ENCODE results near the gene COL17A1.

The COL17A1 gene

DNA sequence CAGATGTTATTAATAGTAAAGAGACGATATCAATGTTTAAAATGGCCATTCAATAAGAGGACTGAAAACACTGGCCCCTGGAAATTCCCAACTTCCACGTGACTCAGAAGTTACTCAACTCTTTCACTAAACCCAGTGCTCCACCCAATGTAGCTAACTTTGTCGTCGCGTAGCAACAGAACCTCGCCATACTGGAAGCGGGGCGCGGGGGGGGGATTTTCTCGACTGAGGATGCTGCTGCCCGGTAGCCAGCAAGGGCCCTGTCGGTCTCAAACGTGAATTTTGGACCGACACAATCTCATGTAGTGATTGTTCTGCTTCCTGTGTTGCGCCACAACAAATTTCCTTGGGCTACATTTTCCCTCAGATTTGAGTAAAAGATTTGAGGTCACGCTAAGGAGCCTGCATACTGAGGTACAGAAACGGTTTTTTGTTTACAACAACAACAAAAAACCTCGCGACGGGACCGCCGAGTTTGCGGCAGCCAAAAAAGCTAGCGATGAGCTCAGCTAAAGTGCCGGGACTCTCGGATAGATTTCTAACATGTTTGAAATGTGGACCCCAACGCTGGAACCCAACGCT is 35.3 kb upstream of the COL17A1 start:
- peak; percentile 73 to 80 for DNase-seq (ENCODE audit: low read depth in 1 of 2, low spot score in 1 of 2)
- Histone ChIP-seq H3K27me3 (ENCODE audit: insufficient read depth, poor library complexity, severe bottlenecking) (no peaks in the 10 kb centered on the region), H3K4me3 (replicated peaks; ENCODE audit: insufficient read depth, low read length) (peak overlapping the region; percentile 42), H3K27ac (replicated peaks) (peak overlapping the region; percentile 98)
- TF ChIP-seq, protein P1, sequence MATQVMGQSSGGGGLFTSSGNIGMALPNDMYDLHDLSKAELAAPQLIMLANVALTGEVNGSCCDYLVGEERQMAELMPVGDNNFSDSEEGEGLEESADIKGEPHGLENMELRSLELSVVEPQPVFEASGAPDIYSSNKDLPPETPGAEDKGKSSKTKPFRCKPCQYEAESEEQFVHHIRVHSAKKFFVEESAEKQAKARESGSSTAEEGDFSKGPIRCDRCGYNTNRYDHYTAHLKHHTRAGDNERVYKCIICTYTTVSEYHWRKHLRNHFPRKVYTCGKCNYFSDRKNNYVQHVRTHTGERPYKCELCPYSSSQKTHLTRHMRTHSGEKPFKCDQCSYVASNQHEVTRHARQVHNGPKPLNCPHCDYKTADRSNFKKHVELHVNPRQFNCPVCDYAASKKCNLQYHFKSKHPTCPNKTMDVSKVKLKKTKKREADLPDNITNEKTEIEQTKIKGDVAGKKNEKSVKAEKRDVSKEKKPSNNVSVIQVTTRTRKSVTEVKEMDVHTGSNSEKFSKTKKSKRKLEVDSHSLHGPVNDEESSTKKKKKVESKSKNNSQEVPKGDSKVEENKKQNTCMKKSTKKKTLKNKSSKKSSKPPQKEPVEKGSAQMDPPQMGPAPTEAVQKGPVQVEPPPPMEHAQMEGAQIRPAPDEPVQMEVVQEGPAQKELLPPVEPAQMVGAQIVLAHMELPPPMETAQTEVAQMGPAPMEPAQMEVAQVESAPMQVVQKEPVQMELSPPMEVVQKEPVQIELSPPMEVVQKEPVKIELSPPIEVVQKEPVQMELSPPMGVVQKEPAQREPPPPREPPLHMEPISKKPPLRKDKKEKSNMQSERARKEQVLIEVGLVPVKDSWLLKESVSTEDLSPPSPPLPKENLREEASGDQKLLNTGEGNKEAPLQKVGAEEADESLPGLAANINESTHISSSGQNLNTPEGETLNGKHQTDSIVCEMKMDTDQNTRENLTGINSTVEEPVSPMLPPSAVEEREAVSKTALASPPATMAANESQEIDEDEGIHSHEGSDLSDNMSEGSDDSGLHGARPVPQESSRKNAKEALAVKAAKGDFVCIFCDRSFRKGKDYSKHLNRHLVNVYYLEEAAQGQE (IDR thresholded peaks at IDR 0.05; ENCODE audit: insufficient replicate concordance, low read depth), result no peak
- TF ChIP-seq GABPA (IDR thresholded peaks at IDR 0.05; ENCODE audit: low read depth), result no peak
- TF ChIP-seq, protein P2, sequence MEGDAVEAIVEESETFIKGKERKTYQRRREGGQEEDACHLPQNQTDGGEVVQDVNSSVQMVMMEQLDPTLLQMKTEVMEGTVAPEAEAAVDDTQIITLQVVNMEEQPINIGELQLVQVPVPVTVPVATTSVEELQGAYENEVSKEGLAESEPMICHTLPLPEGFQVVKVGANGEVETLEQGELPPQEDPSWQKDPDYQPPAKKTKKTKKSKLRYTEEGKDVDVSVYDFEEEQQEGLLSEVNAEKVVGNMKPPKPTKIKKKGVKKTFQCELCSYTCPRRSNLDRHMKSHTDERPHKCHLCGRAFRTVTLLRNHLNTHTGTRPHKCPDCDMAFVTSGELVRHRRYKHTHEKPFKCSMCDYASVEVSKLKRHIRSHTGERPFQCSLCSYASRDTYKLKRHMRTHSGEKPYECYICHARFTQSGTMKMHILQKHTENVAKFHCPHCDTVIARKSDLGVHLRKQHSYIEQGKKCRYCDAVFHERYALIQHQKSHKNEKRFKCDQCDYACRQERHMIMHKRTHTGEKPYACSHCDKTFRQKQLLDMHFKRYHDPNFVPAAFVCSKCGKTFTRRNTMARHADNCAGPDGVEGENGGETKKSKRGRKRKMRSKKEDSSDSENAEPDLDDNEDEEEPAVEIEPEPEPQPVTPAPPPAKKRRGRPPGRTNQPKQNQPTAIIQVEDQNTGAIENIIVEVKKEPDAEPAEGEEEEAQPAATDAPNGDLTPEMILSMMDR (IDR thresholded peaks at IDR 0.05; ENCODE audit: insufficient read depth, low read length), result no peak
- no peak for TF ChIP-seq SPI1 (IDR thresholded peaks at IDR 0.05; ENCODE audit: borderline replicate concordance, low read depth)
- no peak; the same call in 1 of the 2 replicates for TF ChIP-seq POLR2AphosphoS5 (IDR thresholded peaks at IDR 0.05; ENCODE audit: low read depth)

DNA sequence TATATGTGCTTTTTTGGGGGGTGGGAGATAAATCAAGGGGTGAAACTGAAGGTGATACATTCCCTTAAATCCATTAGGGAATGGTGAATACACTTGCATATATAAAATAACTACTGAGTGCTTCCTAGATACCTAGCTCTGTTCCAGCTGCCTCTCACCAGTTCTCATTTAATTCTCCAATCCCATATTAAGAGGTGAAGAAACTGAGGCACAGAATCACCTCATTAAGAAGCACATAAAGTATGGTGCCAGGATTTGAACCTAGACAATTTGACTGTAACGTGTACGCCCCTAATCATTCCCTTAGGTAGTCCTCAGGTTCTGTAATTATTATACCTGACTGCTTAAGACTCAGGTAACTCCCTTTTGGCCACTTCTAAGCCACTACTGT is 34.8 kb upstream of the COL17A1 start:
- TF ChIP-seq POLR2AphosphoS5 (IDR thresholded peaks at IDR 0.05; ENCODE audit: low read depth) (no peak), SPI1 (IDR thresholded peaks at IDR 0.05; ENCODE audit: borderline replicate concordance, low read depth) (no peak), GABPA (IDR thresholded peaks at IDR 0.05; ENCODE audit: low read depth) (no peak)
- TF ChIP-seq, protein P1 (IDR thresholded peaks at IDR 0.05; ENCODE audit: insufficient replicate concordance, low read depth), result no peak
- TF ChIP-seq, protein P2 (IDR thresholded peaks at IDR 0.05; ENCODE audit: insufficient read depth, low read length), result no peak
- Histone ChIP-seq H3K4me3 (replicated peaks; ENCODE audit: insufficient read depth, low read length) (peak overlapping the region; percentile 42), H3K27me3 (ENCODE audit: insufficient read depth, poor library complexity, severe bottlenecking) (no peaks in the 10 kb centered on the region), H3K27ac (replicated peaks) (peak overlapping the region; percentile 98)
- DNase-seq (ENCODE audit: low read depth in 1 of 2, low spot score in 1 of 2), result no peak

DNA sequence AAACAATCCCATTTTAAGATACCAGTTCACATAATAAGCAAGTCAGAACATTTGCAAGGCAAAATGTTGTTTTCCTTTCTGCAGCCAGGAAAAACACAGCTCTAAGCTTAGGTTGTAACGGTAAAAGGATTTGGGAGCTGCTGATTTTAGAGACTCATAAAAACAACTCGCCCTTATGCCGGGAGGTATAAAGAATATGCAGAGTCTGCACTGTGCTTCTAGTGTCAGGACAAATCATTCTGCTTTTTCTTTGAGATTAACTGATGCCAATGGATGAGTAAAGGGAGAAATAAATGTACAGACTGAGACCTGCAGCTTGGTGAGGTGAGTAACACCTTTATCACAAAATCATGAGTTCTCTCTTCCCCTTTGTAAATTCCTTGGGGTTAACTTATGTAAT is 34.3 kb upstream of the COL17A1 start:
- Histone ChIP-seq H3K27ac (replicated peaks) (no peak overlapping the region; the same call in 1 of the 2 replicates), H3K27me3 (ENCODE audit: insufficient read depth, poor library complexity, severe bottlenecking) (no peaks in the 10 kb centered on the region), H3K4me3 (replicated peaks; ENCODE audit: insufficient read depth, low read length) (no peak overlapping the region)
- no peak for DNase-seq (ENCODE audit: low read depth in 1 of 2, low spot score in 1 of 2)
- TF ChIP-seq SPI1 (IDR thresholded peaks at IDR 0.05; ENCODE audit: borderline replicate concordance, low read depth) (no peak), POLR2AphosphoS5 (IDR thresholded peaks at IDR 0.05; ENCODE audit: low read depth) (no peak), GABPA (IDR thresholded peaks at IDR 0.05; ENCODE audit: low read depth) (no peak)
- TF ChIP-seq, protein P2 (IDR thresholded peaks at IDR 0.05; ENCODE audit: insufficient read depth, low read length), result no peak

Data from HL-60 (cell line).